Activated CD4-positive, CD25-positive, alpha-beta regulatory T cell treated with anti-CD3 and anti-CD28 coated beads, Interleukin-2, amount 50 U/mL, for 16 hours (primary cell): ENCODE measurements around the gene MAPKAPK3.
"Not testable (repeated sequence)": the region's sequence is repeated elsewhere in the genome, so short reads cannot be mapped to it uniquely, and the experiment has no call there.

Source experiments
- DNase-seq: peaks from one replicate; pipeline ENCODE4 v3.0.0-alpha.2; 2020; ENCODE audit warnings: low read depth, low spot score

Gene MAPKAPK3

GRCh38 chr3:50655009-50655830 lies 38.3 kb downstream of the MAPKAPK3 start:
- no peak for DNase-seq

DNA sequence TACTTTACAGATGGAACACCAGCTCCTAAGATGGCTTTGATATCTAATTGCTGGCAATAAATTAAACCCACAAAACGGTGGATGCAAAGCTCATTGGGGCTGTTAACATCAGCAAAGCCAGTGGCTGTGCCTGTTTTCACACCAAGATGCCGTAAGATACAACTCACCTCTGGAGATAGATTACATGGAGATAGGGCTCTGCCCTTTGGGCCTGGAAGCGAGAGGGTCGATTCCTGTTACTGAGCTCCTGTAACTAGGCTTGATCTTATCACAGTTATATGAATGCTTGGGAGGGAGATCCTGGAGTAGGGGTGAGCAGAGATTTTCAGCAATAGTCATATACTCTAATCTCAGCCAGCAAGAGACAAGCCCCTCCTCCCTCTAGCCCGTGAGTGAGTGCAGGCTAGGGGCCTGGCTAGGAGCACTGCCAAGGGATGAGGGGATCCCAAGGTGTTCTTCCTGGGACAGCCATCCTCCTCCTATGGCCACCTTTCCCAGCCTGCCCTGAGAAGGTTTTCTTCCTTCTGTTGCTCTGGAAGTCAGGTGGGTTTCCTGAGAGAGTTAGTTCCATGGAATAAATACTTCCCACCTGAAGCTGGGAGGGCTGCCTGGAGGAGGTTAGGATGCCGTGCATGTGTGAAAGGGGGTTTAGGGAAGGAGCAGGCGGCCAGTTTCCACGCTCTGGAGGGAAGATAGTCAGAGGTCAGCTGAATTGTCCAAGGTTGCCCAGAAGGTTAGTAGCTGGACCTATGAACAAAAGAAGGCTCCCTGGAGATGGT lies 39.7 kb downstream of the MAPKAPK3 start:
- DNase-seq: no peak

GRCh38 chr3:50657407-50657806 lies 40.5 kb downstream of the MAPKAPK3 start:
- no peak for DNase-seq

- DNase-seq: no peak
Measured at GRCh38 chr3:50657816-50658215, 40.9 kb downstream of the MAPKAPK3 start.

- DNase-seq: no peak
Measured at GRCh38 chr3:50658416-50658815, 41.5 kb downstream of the MAPKAPK3 start.

DNA sequence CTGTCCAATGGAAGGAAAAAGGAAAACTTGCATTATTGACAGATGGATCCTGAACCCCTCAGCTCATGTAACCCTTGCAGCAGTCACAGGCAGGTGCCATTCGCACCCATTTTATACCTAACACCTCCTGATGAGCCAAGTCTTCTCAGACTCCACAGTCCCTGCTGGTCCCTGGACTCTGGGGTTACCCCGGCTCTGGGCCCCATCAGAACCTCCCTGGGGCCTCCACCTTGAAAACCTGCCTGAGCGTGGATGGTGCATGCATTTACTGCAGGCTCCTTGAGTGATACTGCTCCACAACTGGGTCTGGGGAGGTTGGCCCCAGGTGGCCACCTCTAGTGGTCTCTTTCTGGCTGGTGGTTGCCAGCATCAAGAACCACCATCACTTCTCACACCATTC lies 41.9 kb downstream of the MAPKAPK3 start:
- DNase-seq: no peak

DNA sequence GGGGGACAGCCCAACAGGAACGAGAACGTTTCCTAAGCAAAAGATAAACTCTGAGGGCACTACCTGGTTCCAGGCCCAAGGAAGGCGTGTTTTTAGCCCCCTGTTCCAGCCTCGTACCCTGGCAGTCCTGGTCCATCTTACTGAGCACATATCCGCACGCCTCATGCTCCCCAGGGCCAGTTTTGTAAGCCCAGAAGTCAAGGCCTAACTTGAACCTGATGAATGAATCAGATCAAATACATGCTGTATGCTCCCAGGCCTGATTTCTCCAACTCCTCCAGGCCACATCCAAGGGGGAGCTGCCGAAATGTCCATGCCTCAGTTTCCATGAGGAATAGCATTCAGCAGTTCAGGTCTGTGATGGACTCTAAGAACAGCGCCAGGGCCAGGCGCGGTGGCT lies 43.4 kb downstream of the MAPKAPK3 start:
- no peak for DNase-seq

- DNase-seq: no peak
Measured at GRCh38 chr3:50661321-50661837, 44.4 kb downstream of the MAPKAPK3 start.

GRCh38 chr3:50662408-50662807 lies 45.5 kb downstream of the MAPKAPK3 start:
- no peak for DNase-seq

DNA sequence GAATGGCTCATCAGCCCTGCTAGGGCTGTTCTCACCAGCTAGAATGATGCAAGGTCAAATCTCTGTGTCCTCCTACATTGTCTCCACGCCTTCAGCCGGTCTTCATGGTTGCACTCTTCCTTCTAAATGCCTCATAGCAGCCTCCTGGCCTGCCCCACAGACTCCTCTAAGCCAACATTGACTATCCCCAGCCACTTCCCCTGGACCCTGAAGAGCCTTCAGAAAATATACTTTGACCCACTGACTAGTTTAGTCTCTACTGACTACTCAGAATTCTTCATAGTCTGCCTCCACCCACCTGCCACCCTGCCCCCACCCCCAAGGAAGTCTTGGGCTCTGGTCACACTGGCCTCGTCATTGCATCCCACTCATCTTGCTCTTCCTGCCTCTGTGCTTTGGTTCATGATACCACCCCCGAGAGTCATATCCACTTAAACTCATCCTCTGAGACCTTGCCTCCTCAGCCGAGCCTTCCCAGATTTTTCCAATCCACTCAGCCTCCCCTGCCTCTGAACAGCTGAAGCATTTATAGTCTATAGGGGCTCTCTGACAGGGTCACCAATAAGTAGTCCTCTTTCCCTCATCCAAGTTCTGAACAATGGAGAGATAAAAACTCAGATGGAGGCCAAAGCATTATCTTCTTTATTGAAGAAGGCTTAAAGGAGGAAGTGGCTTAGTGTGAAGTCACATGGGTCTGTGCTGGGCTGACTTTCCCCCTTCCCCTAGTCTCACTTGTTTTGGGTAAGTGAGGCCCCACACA lies 48.3 kb downstream of the MAPKAPK3 start:
- DNase-seq: no peak

DNA sequence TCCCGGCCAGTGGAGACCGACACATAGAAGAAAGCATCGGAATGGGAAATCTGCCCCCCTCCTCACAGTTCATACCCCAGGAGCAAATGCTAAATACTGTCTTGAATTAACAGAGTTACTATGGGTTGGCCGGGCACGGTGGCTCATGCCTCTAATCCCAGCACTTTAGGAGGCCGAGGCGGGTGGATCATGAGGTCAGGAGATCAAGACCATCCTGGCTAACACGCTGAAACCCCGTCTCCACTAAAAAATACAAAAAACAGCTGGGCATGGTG lies 48.8 kb downstream of the MAPKAPK3 start:
- not testable (repeated sequence) for DNase-seq

GRCh38 chr3:50666837-50667236 lies 49.9 kb downstream of the MAPKAPK3 start:
- no peak for DNase-seq

GRCh38 chr3:50671331-50671730 lies 54.4 kb downstream of the MAPKAPK3 start:
- DNase-seq: no peak

DNA sequence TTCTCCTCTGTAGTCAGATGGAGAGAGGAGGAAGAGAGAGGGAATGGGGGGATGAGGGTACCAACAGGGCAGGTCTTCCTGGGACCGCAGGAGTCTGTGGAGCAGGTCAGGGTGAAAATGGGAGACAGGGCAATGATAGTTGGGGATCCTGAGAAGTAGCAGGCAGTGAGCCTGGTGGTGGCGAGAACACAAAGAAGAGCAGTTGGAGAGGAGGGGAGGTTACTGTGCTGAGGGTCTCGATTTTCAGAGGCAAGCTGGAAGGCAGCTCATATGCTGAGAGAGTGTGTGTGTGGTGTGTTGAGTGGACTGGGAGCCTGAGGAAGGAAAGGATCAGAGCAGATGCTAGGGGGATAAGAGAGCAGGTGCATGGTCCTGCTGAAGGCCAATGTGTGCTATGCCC lies 55.7 kb downstream of the MAPKAPK3 start:
- DNase-seq: no peak

DNA sequence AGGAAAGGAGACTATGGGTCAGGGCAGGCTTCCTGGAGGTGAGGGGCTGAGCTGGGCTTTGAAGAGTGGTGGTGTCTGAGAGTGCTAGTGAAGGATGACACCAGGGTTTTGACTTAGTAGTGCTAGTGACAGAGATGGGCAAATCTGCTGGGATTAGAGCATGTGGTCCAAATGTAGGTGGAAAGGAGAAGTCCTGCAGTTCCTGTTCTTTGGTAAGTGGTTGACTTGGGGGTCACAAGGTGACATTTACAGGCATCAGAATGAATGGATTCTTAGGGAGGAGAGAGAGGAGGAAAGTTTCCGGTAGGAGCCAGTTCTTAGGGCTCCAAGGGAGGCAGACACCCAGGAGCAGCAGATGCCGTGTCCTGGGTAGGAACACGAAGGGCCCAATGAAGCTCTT lies 57.0 kb downstream of the MAPKAPK3 start:
- no peak for DNase-seq

DNA sequence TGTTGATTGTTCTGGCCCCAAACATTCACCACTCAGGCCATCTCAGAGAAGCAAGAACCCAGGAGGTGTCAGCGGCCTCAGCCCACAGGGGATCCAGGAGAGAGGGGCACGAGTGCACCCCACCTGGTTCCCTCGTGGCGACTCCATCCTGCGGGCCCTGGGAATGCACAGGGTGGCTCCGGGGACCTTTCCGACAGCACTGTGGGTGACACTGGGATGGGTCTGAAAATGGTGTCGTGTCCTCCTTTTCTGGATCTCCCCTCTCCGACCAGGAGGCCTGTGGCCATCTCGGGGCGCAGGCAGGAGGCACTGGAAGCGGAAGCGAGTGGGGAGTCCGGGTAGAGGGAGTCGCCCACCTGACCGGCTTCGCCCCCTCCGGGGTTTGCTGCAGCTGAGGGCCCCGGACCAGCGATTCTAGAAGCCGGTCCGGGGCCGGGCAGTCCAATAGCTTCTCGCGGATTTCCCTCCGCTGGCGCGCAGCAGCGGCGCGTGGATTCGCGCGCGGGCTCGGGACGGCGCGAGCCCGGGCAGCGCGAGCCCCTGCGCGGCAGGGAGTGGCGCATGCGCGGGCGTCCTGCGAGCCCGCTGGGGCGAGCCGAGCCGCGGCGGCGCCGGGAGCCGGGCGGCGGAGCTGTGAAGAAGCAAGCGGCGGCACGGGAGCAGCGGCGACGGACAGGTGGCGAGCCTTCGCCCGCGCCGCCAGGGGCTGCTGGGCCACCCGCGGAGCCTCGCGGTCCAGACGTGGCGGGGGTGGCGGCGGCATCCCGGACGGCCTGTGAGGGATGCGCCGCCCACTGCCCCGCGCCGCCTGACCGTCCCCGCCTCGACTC lies 57.6 kb downstream of the MAPKAPK3 start, which contains the start of gene DOCK3:
DOCK3 (plus strand) TSS at position 579 of the 830 bp plus-strand sequence. CDS start 337 bp downstream, outside the sequence.
- DNase-seq: no peak

DNA sequence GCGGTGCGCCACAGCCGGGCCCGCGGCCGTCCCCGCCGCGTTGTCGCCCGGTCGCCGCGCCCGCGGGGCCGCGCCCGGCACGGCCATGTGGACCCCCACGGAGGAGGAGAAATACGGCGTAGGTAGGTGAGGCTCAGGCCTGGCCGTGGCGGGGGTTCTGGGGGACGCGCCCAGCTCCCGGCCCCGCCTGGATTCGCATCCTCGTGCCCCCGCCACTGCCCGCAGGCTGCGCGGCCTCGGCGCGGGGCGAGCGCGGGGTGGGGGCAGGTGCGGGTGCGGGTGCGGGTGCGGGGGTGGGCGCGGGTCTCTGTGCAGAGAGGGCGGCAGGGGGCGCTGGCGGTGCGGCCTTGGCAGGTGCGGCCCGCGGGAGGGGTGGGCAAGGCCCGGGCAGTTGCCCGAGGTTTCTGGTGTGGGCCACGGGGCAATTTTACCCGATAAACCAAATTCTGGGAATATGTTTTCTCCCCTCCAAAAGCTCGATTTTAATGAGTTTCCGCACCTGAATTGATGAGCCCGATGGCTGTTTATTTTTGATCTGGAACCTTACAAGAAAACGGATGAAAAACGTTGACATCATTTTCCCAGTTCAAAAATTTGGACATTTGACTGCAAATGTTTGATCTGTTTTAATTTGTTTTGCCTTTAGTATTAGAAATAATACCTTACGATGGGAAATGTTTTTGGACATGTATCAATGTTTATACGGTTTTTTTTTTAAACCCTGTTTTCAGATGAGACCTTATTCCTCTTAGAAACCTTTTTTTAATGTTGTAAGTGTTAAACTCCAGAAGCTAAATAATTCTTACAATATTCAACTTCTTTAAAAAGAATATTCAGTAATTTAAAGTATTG lies 58.5 kb downstream of the MAPKAPK3 start:
- DNase-seq: peak; percentile 9

DNA sequence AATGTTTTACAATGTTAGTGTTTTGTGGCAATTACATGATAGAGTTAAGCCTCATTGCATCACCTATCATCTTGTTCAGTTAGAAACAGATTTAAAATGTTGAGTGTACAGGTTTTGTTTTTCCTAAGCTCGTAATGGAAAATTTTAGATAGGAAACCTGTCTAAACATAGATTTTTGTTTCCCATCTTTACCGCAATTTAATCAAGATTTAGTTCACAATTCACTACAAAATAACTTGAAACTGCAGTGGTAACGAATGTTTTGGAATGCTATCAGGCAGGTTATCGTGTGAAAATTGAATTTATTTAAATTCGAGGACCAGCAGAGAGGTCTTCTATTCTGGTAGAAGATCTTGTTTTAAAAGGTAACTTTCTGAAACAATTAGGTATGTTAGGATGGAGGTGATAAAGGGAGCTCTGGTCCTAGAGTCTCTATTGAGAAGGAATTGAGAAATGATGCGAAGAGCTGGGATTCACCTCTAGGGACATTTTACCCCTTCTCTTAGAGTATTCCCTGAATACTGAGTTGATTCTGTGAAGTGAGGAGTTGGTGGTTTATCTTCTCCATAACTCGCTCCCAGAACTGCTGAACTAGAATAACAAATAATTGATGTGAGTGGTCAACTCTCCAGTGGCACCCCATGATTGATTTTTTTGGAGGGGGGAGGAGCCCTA lies 59.2 kb downstream of the MAPKAPK3 start:
- DNase-seq: no peak

DNA sequence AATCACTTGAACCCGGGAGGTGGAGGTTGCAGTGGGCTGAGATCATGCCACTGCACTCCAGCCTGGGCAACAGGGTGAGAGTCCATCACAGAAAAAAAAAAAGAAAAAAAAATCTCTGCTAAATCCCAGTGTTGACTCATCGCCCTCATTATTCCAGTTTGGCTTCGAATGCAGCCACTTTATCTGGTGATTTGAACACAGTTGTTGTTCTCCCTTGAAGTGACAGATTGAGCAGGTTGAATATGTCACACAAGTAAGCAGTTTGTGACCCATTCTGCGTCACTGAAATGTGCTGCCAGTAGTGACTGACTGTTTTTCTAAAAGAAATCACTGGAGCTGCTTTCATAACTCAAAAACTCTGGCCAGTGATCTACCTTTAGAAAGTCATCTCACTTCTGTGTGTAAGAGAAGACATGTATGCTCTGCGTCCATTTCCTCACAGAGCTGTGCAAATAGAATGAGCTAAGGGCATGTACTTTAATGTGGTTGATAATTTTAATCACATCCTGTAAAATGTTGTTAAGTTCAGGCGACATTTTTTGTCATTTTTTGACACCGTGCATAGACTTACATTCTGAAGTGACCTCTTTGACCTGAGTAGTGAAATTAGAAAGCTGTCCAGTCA lies 70.3 kb downstream of the MAPKAPK3 start:
- DNase-seq: no peak
